ENCODE results near the gene ACTL10. TPM values are rescaled to one million over a fixed set of nuclear protein-coding genes. Genes with fewer than 3 reads are reported as not detected.

The ACTL10 gene
- total RNA-seq, 2 experiments from 2014 or later: 4.4 to 4.9 TPM

DNA sequence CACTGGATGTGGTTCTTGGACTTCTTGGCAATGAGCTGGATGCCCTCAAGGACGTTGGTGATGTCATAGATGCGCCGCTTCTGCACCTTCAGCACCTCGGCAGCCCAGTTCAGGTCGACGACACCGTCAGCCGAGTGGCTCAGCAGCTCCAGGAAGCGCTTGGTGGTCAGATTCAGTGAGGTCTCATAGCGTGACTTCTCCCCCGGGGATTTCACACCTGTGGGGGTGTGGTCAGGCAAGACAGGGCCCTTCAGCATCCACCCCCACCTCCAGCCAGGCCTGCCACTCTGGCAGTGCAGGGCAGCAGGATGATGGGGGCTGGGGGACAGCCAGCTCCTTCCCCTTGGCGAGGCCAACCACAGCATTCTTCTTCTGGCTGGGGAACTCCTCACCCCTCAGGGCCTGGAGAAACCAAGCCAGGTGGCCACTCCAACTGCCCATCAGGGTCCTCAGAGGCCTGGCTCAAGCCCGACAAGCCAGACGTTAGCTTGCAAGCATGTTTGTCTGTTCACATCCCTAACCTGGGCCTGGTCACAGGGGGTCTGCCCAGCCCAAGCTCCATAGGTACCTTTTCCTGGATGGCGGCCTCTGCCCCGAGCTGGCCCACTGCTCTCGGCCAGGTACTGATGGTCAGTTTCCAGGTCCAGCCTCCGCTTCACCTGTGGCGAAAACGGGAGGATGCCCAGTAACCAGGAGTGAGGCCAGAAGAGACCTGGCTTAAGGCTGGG lies 13.2 kb downstream of the ACTL10 start:
- H3K4me1 Mint-ChIP-seq: peaks cover 61% of the 10 kb centered on the region
- H3K4me3 Mint-ChIP-seq: peak overlapping the region; percentile 41
- no peaks in the 10 kb centered on the region for H3K9me3 Mint-ChIP-seq
- POLR2A ChIA-PET: interaction anchor here (0.8 to 6.3 kb wide), 15 partner anchors 8 to 314 kb away, joined by 3 to 116 read pairs (median 4); partner anchors contain the start of genes ACTL10, CBFA2T2, PXMP4 and RALY
- no peaks in the 10 kb centered on the region for H3K27me3 Mint-ChIP-seq
- peak overlapping the region; percentile 81 for H3K27ac Mint-ChIP-seq
- DNase-seq (peak; percentile 70), ATAC-seq (ENCODE audit: low read depth) (peak; percentile 74)
- H3K36me3 Mint-ChIP-seq: peaks cover 21% of the 10 kb centered on the region

GRCh38 chr20:33680686-33681085 lies 13.9 kb downstream of the ACTL10 start:
- Mint-ChIP-seq H3K9me3 (no peaks in the 10 kb centered on the region), H3K4me3 (peak overlapping the region; percentile 49), H3K4me1 (peaks cover 59% of the 10 kb centered on the region), H3K27ac (peak overlapping the region; percentile 81), H3K27me3 (no peaks in the 10 kb centered on the region), H3K36me3 (peaks cover 23% of the 10 kb centered on the region)
- DNase-seq: no peak
- no peak for ATAC-seq (ENCODE audit: low read depth)
- POLR2A ChIA-PET: interaction anchor here (1.4 to 6.3 kb wide), 7 partner anchors 9 to 130 kb away, joined by 4 to 116 read pairs (median 8); partner anchors contain the start of genes ACTL10, PXMP4 and ZNF341

DNA sequence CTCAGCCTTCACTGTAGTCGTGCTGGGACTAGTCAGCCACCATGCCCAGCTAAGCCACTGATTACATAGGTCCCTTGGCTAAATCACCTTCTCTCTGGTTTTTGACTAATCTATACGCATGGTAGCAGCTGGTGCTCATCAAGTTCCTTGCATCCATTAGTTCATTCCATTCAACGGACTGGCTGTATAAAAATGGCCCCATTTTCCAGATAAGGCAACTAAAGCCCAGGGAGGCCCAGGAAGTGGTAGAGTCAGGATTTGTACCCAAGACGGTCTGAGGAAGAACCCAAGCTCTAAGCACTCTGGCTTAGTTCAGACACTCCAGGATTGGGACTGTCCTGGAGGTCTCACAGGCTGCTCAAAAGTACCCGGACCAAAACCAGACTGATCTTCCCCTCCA lies 14.5 kb downstream of the ACTL10 start:
- peak overlapping the region; percentile 81 for H3K27ac Mint-ChIP-seq
- POLR2A ChIA-PET: interaction anchor here (1.0 to 6.3 kb wide), 5 partner anchors 9 to 191 kb away, joined by 3 to 116 read pairs (median 6); partner anchors contain the start of genes ACTL10 and PXMP4
- peak overlapping the region; percentile 49 for H3K4me3 Mint-ChIP-seq
- H3K36me3 Mint-ChIP-seq: peaks cover 23% of the 10 kb centered on the region
- ATAC-seq (ENCODE audit: low read depth) (no peak), DNase-seq (no peak)
- peaks cover 55% of the 10 kb centered on the region for H3K4me1 Mint-ChIP-seq
- H3K27me3 Mint-ChIP-seq: no peaks in the 10 kb centered on the region
- H3K9me3 Mint-ChIP-seq: no peaks in the 10 kb centered on the region

DNA sequence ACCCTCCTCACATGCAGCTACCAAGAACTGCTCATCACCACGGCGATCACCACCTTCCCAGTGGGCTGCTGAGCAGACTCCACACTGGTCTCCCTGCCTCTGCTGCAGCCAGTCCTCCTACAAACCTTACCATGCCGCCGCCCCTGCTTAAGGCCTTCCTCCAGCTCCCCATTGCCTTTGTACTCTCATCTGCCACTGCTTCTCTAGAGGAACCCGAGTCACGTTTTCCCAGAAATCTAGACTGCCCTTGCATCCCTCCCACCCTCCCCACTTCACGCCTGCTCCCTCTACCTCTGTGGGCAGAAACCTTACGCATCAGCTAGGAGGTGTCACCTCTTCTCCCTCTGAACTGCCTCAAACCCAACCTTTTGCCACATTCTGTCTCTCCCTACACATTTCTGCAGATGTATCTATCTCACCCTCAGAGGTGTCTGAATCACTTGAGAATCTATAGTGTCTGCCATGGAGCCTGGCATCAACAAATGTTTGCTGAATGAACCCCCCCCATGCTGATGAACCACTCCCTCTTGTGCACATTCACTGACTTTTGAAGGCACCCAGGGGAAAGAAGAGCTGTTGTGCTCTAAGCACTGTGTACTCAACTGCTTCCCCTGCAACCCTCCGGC lies 15.1 kb downstream of the ACTL10 start:
- Mint-ChIP-seq H3K4me1 (peaks cover 59% of the 10 kb centered on the region), H3K36me3 (peaks cover 23% of the 10 kb centered on the region), H3K9me3 (no peaks in the 10 kb centered on the region)

GRCh38 chr20:33684533-33685327 lies 18.0 kb downstream of the ACTL10 start:
- DNase-seq: no peak
- no peaks in the 10 kb centered on the region for H3K9me3 Mint-ChIP-seq
- peaks cover 72% of the 10 kb centered on the region for H3K4me1 Mint-ChIP-seq

More for the DNA sequence above, 15.1 kb downstream of the ACTL10 start:
- H3K27me3 Mint-ChIP-seq: no peaks in the 10 kb centered on the region
- peak overlapping the region; percentile 49 for H3K4me3 Mint-ChIP-seq
- POLR2A ChIA-PET: interaction anchor here (1.0 to 6.3 kb wide), 5 partner anchors 8 to 191 kb away, joined by 3 to 116 read pairs (median 6); partner anchors contain the start of genes ACTL10 and PXMP4
- DNase-seq: no peak
- no peak for ATAC-seq (ENCODE audit: low read depth)
- H3K27ac Mint-ChIP-seq: peak overlapping the region; percentile 81

DNA sequence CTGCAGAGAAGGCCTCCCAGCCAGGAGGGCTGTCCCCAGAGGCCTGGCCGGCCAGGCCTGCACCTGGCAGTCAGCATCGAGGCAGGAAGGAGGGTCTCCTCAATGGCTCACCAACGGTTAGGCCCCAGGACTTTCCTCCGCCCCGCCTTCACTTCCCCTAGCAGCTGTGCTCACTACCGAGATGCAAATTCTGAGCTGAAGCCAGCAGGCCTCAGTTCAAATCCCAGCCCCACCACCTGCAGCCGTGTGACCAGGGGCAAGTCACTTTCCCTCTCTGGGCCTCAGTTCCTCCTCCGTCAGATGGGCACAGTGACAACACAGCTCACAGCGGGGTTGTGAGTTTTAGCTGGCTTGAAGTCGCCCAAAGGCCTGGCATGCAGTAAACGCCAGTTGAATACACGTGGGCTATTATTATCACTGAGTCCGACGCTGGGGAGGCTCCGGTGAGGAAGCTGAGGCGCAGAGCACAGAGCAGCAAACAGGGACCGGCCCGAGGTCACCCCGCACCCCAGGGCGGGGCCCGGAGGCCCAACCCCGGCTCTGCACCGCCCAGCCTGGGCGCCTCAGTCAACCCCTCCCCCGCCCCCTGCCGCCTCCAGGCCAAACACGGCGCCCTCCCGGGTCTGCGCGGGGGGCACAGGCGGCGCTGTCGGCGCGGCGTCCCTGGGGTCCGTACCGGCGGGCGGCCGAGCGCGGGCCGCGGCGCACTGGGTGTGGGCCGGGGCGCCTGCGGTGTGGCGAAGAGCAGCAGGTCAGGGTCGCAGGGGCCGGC lies 18.8 kb downstream of the ACTL10 start:
- H3K36me3 Mint-ChIP-seq: peaks cover 12% of the 10 kb centered on the region
- ATAC-seq (ENCODE audit: low read depth): peak; percentile 50
- peaks cover 72% of the 10 kb centered on the region for H3K4me1 Mint-ChIP-seq
- DNase-seq: peak; percentile 79
- H3K9me3 Mint-ChIP-seq: no peaks in the 10 kb centered on the region
- POLR2A ChIA-PET: interaction anchor here (1.0 to 2.8 kb wide), 12 partner anchors 11 to 427 kb away, joined by 3 to 23 read pairs (median 6); partner anchors contain the start of genes ACTL10, CBFA2T2, EIF2S2 and NECAB3
- H3K27me3 Mint-ChIP-seq: no peaks in the 10 kb centered on the region
- H3K4me3 Mint-ChIP-seq: peak overlapping the region; percentile 93
- H3K27ac Mint-ChIP-seq: peak overlapping the region; percentile 90

More at GRCh38 chr20:33684533-33685327, 18.0 kb downstream of the ACTL10 start:
- H3K27ac Mint-ChIP-seq: peak overlapping the region; percentile 90
- POLR2A ChIA-PET: interaction anchor here (0.5 to 2.8 kb wide), 13 partner anchors 10 to 428 kb away, joined by 3 to 23 read pairs (median 5); partner anchors contain the start of genes ACTL10, CBFA2T2, EIF2S2 and NECAB3
- H3K27me3 Mint-ChIP-seq: no peaks in the 10 kb centered on the region
- H3K4me3 Mint-ChIP-seq: peak overlapping the region; percentile 93
- H3K36me3 Mint-ChIP-seq: peaks cover 13% of the 10 kb centered on the region
- no peak for ATAC-seq (ENCODE audit: low read depth)

DNA sequence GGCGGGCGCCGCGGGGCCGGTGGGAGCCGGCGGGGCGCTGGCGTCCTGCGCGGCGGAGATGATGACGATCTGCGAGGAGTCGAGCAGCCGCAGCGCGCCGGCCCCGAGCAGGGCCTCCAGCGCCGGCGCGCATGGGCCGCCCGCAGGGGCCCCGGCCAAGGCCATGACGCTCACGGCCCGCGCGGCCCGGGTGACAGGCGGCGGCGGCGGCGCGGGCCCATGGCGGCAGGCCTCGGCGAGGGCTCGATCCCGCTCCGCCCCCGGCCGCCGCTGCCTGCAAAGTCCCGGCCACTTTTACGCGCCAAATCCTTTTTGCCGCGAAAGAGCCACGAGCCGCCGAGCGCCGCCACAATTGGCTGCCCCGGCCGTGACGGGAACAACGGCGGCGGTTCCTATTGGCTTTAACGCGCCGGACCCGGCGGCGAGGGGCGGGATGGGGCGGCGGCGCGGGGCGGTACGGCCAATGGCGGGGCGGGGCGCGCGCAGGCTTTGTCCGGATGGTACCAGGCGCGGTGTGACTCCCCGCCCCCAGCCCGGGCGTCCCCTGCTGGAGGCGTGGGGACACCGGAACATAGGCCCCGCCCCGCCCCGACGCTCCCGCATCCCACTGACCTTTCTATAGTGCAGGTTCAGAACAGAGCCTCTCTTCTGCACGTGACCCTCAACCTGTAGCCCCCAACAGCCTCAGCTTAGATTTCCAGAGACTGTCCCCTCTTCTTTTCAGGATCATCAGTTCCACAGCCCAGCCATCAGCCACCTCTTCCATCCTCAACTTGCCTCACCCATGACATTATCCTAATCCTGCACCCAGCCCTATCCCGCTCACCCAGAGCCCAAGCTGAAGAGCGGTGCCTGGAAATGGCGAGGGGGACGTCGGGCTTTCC lies 19.6 kb downstream of the ACTL10 start, which contains the start of gene E2F1:
Gene E2F1, minus strand, starts transcription at position 286 of the 884 bp plus-strand sequence. Its CDS starts 121 bp downstream, at position 165.
- H3K4me3 Mint-ChIP-seq: peak within 1 kb of the TSS; percentile 93
- peak within 1 kb of the TSS; percentile 90 for H3K27ac Mint-ChIP-seq
- peaks cover 10% of the 10 kb centered on the region for H3K36me3 Mint-ChIP-seq
- POLR2A ChIA-PET: interaction anchor here (1.3 to 5.8 kb wide), 9 partner anchors 19 to 426 kb away, joined by 4 to 46 read pairs (median 10); partner anchors contain the start of genes ACTL10, EIF2S2, PXMP4 and ZNF341
- H3K4me1 Mint-ChIP-seq: peaks cover 70% of the 10 kb centered on the region
- no peaks in the 10 kb centered on the region for H3K27me3 Mint-ChIP-seq
- H3K9me3 Mint-ChIP-seq: no peaks in the 10 kb centered on the region
- DNase-seq (peak; percentile 99), ATAC-seq (ENCODE audit: low read depth) (peak; percentile 85)

- POLR2A ChIA-PET: interaction anchor here (0.6 to 5.8 kb wide), 6 partner anchors 9 to 425 kb away, joined by 5 to 46 read pairs (median 6); partner anchors contain the start of genes ACTL10, EIF2S2 and PXMP4
- H3K9me3 Mint-ChIP-seq: no peaks in the 10 kb centered on the region
- H3K4me3 Mint-ChIP-seq: peak overlapping the region; percentile 64
- ATAC-seq (ENCODE audit: low read depth) (no peak), DNase-seq (no peak)
- H3K4me1 Mint-ChIP-seq: peaks cover 65% of the 10 kb centered on the region
- H3K27ac Mint-ChIP-seq: peak overlapping the region; percentile 87
- no peaks in the 10 kb centered on the region for H3K27me3 Mint-ChIP-seq
- H3K36me3 Mint-ChIP-seq: peaks cover 10% of the 10 kb centered on the region
Observed at GRCh38 chr20:33686984-33687366, 20.2 kb downstream of the ACTL10 start.

DNA sequence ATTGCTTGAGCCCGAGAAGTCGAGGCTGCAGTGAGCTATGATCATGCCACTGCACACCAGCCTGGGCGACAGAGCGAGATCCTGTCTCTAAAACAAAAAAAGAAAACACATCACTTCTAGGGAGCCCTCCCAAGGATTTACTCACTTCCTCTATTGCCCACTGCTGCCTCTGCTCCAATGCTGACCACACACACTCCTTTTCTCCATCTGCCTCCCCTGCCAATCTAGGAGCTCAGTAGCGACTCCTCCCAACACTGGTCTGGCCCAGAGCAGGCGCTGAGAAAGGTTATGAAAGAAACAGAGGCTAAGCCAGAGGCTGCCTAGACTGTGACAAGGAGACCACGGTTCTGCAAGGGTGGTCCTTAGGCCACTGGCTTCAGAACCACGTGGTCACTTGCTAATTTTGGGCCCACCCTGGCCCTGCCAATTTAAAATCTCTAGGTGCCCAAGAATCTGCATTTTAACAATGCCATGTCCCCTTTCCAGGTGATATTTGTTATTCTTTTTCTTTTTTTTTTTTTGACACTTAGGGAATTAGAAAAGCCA lies 20.7 kb downstream of the ACTL10 start:
- POLR2A ChIA-PET: interaction anchor here (0.6 to 5.8 kb wide), 8 partner anchors 8 to 425 kb away, joined by 5 to 46 read pairs (median 6); partner anchors contain the start of genes ACTL10, EIF2S2, PXMP4 and ZNF341

GRCh38 chr20:33687993-33688937 lies 21.5 kb downstream of the ACTL10 start:
- Mint-ChIP-seq H3K4me1 (peaks cover 56% of the 10 kb centered on the region), H3K27me3 (no peaks in the 10 kb centered on the region), H3K9me3 (no peaks in the 10 kb centered on the region), H3K27ac (peak overlapping the region; percentile 94), H3K36me3 (peaks cover 7% of the 10 kb centered on the region), H3K4me3 (no peak overlapping the region)
- DNase-seq (no peak), ATAC-seq (ENCODE audit: low read depth) (no peak)
- POLR2A ChIA-PET: interaction anchor here (1.6 to 5.8 kb wide), 6 partner anchors 9 to 44 kb away, joined by 5 to 46 read pairs (median 8); partner anchors contain the start of genes ACTL10, PXMP4 and ZNF341

More for the DNA sequence above, 20.7 kb downstream of the ACTL10 start:
- peaks cover 10% of the 10 kb centered on the region for H3K36me3 Mint-ChIP-seq
- no peak overlapping the region for H3K27ac Mint-ChIP-seq
- no peaks in the 10 kb centered on the region for H3K27me3 Mint-ChIP-seq
- DNase-seq (no peak), ATAC-seq (ENCODE audit: low read depth) (no peak)
- no peak overlapping the region for H3K4me3 Mint-ChIP-seq
- H3K4me1 Mint-ChIP-seq: peaks cover 63% of the 10 kb centered on the region
- no peaks in the 10 kb centered on the region for H3K9me3 Mint-ChIP-seq
